DOHH2 (cell line): ENCODE measurements around the gene ENDOV.

Experiments used
- H3F3A ChIP-seq: fragments of 200-600 bp; sonication (generic), shearing (Covaris generic); 2 replicates; pipeline ENCODE4 v1.6.0; 2016; ENCODE audit warnings: antibody characterized with exemption, mild to moderate bottlenecking; ENCODE audit not compliant: control insufficient read depth, insufficient read depth
- H3K27ac ChIP-seq: fragments of 200-600 bp; sonication (generic); 2 replicates; pipeline ENCODE4 v1.5.1; 2014; ENCODE audit warnings: low read depth, mild to moderate bottlenecking, low read length, moderate library complexity
- H3K27me3 ChIP-seq: fragments of 200-600 bp; sonication (generic); 2 replicates; pipeline ENCODE4 v1.6.1; 2014; ENCODE audit warnings: mild to moderate bottlenecking, low read length, mixed read lengths; ENCODE audit not compliant: control insufficient read depth
- H3K36me3 ChIP-seq: fragments of 200-600 bp; sonication (generic); 2 replicates; pipeline ENCODE4 v1.6.1; 2014; ENCODE audit warnings: mild to moderate bottlenecking, low read length, moderate library complexity, mixed read lengths; ENCODE audit not compliant: control insufficient read depth
- H3K4me1 ChIP-seq: fragments of 200-600 bp; sonication (generic); 2 replicates; pipeline ENCODE4 v1.6.1; 2014; ENCODE audit warnings: mild to moderate bottlenecking, low read length, mixed read lengths; ENCODE audit not compliant: control insufficient read depth
- H3K4me2 ChIP-seq: fragments of 200-600 bp; sonication (generic); 2 replicates; pipeline ENCODE4 v1.6.0; 2014; ENCODE audit warnings: mild to moderate bottlenecking, low read length, moderate library complexity
- H3K4me3 ChIP-seq: fragments of 200-600 bp; sonication (generic); 2 replicates; pipeline ENCODE4 v1.5.1; 2014; ENCODE audit warnings: mild to moderate bottlenecking, low read length, mixed read lengths
- H3K79me2 ChIP-seq: fragments of 200-600 bp; sonication (generic); 2 replicates; pipeline ENCODE4 v1.6.1; 2014; ENCODE audit warnings: mild to moderate bottlenecking, low read length, mixed read lengths; ENCODE audit not compliant: control insufficient read depth
- H3K9me2 ChIP-seq: fragments of 200-600 bp; sonication (generic); replicated peaks from 2 replicates; pipeline ENCODE4 v1.6.1; 2014; ENCODE audit warnings: mild to moderate bottlenecking, low read length, mixed read lengths; ENCODE audit not compliant: control insufficient read depth
- H3K9me3 ChIP-seq: fragments of 200-600 bp; sonication (generic); 2 replicates; pipeline ENCODE4 v1.6.1; 2014; ENCODE audit warnings: antibody characterized with exemption, low read length, mixed read lengths; ENCODE audit not compliant: control insufficient read depth, insufficient read depth
- H4K20me1 ChIP-seq: fragments of 200-600 bp; sonication (generic); 2 replicates; pipeline ENCODE4 v1.6.0; 2014; ENCODE audit warnings: low read depth, mild to moderate bottlenecking, antibody characterized with exemption, low read length, moderate library complexity; ENCODE audit not compliant: control insufficient read depth, insufficient read depth
- EZH2phosphoT487 ChIP-seq: fragments of 200-600 bp; sonication (generic); IDR thresholded peaks from 2 replicates; pipeline ENCODE4 v1.6.1; 2017; ENCODE audit warnings: borderline replicate concordance, mild to moderate bottlenecking, antibody characterized with exemption, low read length, moderate library complexity, mixed read lengths
- TF ChIP-seq, protein P1 (sequence below): fragments of 200-600 bp; sonication (generic); IDR thresholded peaks from one replicate; pipeline ENCODE4 v1.5.1; 2014; ENCODE audit warnings: antibody characterized with exemption, mild to moderate bottlenecking, low read depth, low read length; ENCODE audit not compliant: poor library complexity, severe bottlenecking

Gene ENDOV

DNA sequence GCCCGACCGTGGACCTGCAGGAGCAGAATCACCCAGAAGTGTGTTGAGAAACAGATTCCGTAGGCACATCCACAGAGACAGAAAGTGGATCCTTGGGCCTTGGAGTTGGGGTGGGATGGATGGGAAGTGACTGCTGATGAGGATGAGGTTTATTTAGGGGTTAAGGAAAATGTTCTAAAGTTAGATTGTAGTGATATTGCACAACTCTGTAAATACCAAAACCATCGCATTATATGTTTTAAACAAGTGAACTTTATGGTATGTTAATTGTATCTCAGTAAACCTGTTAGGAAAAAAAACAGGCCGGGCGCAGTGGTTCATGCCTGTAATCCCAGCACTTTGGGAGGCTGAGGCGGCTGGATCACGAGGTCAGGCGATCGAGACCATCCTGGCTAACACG is 3.6 kb downstream of the ENDOV start:
- no peaks in the 10 kb centered on the region for H3K9me3 ChIP-seq
- no peaks in the 10 kb centered on the region for H3F3A ChIP-seq
- H3K4me3 ChIP-seq = no peak overlapping the region
- H3K4me2 ChIP-seq = no peak overlapping the region
- H3K27me3 ChIP-seq = peaks cover 16% of the 10 kb centered on the region
- no peak overlapping the region for H3K27ac ChIP-seq
- H3K4me1 ChIP-seq = peaks cover 16% of the 10 kb centered on the region
- H4K20me1 ChIP-seq = no peaks in the 10 kb centered on the region
- H3K36me3 ChIP-seq = no peaks in the 10 kb centered on the region
- TF ChIP-seq, protein P1, sequence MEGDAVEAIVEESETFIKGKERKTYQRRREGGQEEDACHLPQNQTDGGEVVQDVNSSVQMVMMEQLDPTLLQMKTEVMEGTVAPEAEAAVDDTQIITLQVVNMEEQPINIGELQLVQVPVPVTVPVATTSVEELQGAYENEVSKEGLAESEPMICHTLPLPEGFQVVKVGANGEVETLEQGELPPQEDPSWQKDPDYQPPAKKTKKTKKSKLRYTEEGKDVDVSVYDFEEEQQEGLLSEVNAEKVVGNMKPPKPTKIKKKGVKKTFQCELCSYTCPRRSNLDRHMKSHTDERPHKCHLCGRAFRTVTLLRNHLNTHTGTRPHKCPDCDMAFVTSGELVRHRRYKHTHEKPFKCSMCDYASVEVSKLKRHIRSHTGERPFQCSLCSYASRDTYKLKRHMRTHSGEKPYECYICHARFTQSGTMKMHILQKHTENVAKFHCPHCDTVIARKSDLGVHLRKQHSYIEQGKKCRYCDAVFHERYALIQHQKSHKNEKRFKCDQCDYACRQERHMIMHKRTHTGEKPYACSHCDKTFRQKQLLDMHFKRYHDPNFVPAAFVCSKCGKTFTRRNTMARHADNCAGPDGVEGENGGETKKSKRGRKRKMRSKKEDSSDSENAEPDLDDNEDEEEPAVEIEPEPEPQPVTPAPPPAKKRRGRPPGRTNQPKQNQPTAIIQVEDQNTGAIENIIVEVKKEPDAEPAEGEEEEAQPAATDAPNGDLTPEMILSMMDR = no peak
- no peak for TF ChIP-seq EZH2phosphoT487
- H3K79me2 ChIP-seq = peaks cover 3% of the 10 kb centered on the region; the same call in 1 of the 2 replicates
- no peaks in the 10 kb centered on the region for H3K9me2 ChIP-seq

DNA sequence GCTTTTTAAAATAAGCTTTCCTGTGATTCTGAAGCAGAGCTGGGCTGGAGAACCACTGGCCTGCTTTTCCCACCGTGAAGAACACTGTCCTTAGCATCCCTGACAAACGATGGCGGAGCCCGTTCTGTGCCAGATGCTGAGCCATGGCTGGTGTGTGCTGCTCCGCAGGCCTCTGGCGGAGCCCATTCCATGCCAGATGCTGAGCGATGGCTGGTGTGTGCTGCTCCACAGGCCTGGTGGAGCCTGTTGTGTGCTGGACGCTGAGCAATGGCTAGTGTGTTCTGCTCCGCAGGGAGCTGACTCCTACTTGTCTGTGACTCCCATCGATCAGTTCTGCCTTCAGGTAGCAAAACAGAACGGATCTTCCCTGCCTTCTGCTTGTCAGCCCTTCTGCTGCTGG is 4.3 kb downstream of the ENDOV start:
- no peaks in the 10 kb centered on the region for H3K9me2 ChIP-seq

DNA sequence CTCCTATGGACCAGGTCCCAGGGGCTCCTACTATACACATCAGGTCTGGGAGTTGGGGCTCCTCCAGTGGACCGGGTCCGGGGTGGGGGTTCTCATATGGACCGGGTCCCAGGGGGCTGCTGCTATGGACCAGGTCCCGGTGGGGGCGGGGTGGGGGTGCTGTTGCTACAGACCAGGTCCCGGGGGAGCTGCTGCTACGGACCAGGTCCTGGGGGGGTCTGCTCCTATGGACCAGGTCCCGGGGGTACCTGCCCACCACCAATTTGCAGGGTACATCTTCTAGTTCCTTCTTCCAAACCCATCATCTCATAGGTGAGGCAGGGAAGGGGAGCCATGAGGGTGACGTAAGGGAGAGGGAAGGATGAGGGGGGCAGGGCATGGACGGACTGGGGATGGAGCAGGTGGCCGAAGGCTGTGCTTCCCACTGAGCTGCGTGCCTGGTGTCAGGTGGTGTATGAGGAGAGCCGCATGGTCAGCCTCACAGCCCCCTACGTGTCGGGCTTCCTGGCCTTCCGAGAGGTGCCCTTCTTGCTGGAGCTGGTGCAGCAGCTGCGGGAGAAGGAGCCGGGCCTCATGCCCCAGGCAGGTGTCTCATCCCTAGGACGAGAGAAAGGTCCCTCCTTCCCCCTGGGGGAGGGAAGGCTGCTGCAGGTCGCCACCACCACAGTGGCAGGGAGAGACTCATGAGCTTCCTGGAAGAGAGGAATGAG is 6.6 kb downstream of the ENDOV start:
- Histone ChIP-seq H3K36me3 (no peaks in the 10 kb centered on the region), H4K20me1 (no peaks in the 10 kb centered on the region), H3K4me1 (peaks cover 11% of the 10 kb centered on the region; the same call in 1 of the 2 replicates), H3K27ac (no peak overlapping the region), H3K79me2 (no peaks in the 10 kb centered on the region), H3F3A (no peaks in the 10 kb centered on the region), H3K27me3 (peaks cover 20% of the 10 kb centered on the region), H3K9me2 (no peaks in the 10 kb centered on the region), H3K4me2 (no peak overlapping the region), H3K9me3 (no peaks in the 10 kb centered on the region), H3K4me3 (no peak overlapping the region)
- TF ChIP-seq EZH2phosphoT487 = no peak
- TF ChIP-seq, protein P1 = no peak

More for the DNA sequence above, 4.3 kb downstream of the ENDOV start:
- Histone ChIP-seq H3K9me3 (no peaks in the 10 kb centered on the region), H3K4me3 (no peak overlapping the region), H3K36me3 (no peaks in the 10 kb centered on the region), H3F3A (no peaks in the 10 kb centered on the region), H3K79me2 (peaks cover 3% of the 10 kb centered on the region; the same call in 1 of the 2 replicates), H4K20me1 (no peaks in the 10 kb centered on the region), H3K27me3 (peaks cover 14% of the 10 kb centered on the region), H3K4me1 (peaks cover 19% of the 10 kb centered on the region), H3K27ac (no peak overlapping the region), H3K4me2 (no peak overlapping the region)
- TF ChIP-seq EZH2phosphoT487 = no peak
- TF ChIP-seq, protein P1 = no peak
